ENCODE results near the gene HNMT. TPM values are rescaled to one million over a fixed set of nuclear protein-coding genes. Genes with fewer than 3 reads are reported as not detected.
"Not testable (repeated sequence)": the region's sequence is repeated elsewhere in the genome, so short reads cannot be mapped to it uniquely, and the experiment has no call there.

HNMT gene
- total RNA-seq, 1 donor from 2014 or later, result 1.1 TPM

- Histone ChIP-seq H3K27me3 (ENCODE audit: control insufficient read depth, insufficient read depth, low read length) (no peaks in the 10 kb centered on the region), H3K4me3 (ENCODE audit: low read depth, low read length) (no peak overlapping the region), H3K36me3 (ENCODE audit: control insufficient read depth, insufficient read depth, low read length) (no peaks in the 10 kb centered on the region)
- TF ChIP-seq, protein P1, sequence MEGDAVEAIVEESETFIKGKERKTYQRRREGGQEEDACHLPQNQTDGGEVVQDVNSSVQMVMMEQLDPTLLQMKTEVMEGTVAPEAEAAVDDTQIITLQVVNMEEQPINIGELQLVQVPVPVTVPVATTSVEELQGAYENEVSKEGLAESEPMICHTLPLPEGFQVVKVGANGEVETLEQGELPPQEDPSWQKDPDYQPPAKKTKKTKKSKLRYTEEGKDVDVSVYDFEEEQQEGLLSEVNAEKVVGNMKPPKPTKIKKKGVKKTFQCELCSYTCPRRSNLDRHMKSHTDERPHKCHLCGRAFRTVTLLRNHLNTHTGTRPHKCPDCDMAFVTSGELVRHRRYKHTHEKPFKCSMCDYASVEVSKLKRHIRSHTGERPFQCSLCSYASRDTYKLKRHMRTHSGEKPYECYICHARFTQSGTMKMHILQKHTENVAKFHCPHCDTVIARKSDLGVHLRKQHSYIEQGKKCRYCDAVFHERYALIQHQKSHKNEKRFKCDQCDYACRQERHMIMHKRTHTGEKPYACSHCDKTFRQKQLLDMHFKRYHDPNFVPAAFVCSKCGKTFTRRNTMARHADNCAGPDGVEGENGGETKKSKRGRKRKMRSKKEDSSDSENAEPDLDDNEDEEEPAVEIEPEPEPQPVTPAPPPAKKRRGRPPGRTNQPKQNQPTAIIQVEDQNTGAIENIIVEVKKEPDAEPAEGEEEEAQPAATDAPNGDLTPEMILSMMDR (IDR thresholded peaks at IDR 0.05; ENCODE audit: insufficient read depth, low read length, severe bottlenecking), result no peak
- DNase-seq (ENCODE audit: low read depth) (no peak), FAIRE-seq (no peak)
Observed at GRCh38 chr2:138034536-138034935, 70.3 kb downstream of the HNMT start.

DNA sequence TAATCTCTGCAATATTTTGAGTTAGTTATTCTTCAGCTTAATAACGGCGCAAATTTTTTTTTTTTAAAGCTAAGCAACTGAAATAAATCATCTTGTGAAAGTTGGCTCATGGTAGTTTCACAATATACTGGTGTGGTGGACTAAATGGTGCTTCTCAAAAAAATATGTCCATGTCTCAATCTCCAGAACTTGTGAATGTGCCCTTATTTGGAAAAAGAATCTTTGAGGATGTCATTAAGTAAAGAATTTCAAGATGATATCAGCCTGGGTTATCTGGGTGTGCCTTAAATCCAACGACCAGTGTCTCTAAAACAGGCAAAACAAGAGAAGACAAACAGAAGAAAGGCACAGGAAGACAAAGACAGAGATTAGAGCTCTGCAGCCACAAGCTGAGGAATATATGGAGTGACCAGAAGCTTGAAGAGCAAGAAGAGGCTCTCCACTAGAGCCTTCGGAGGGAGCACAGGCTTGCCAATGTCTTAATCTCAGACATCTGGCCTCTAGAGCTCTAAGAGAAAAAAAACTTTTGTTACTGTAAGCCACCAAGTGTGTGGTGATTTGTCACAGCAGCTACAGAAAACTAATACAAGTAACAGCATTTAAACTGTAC lies 71.4 kb downstream of the HNMT start:
- no peak for DNase-seq (ENCODE audit: low read depth)
- no peak for FAIRE-seq
- H3K4me3 ChIP-seq (ENCODE audit: low read depth, low read length), result no peak overlapping the region
- TF ChIP-seq, protein P1 (IDR thresholded peaks at IDR 0.05; ENCODE audit: insufficient read depth, low read length, severe bottlenecking), result no peak
- H3K36me3 ChIP-seq (ENCODE audit: control insufficient read depth, insufficient read depth, low read length), result no peaks in the 10 kb centered on the region
- H3K27me3 ChIP-seq (ENCODE audit: control insufficient read depth, insufficient read depth, low read length), result no peaks in the 10 kb centered on the region

DNA sequence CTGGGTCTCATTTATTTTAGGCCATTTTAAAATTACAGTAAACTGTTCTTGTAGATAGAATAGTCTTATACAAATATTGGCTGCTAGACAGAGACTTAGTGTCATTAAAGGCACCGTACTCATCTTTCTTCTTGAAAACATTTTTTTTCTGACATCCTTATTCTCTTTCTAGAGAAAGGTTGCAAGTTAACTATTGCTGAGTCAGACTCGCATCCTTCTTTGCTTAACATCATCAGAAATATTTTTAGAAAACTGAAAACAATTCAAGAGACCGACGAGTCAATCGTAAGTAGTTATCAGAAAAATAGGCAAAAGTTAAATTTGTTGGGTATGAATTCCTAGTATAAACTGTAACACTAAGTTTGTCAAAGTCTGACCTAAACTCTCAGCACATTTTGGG lies 72.2 kb downstream of the HNMT start:
- DNase-seq (ENCODE audit: low read depth) (no peak), FAIRE-seq (no peak)
- H3K27me3 ChIP-seq (ENCODE audit: control insufficient read depth, insufficient read depth, low read length), result no peaks in the 10 kb centered on the region
- no peaks in the 10 kb centered on the region for H3K36me3 ChIP-seq (ENCODE audit: control insufficient read depth, insufficient read depth, low read length)
- no peak overlapping the region for H3K4me3 ChIP-seq (ENCODE audit: low read depth, low read length)
- TF ChIP-seq, protein P1 (IDR thresholded peaks at IDR 0.05; ENCODE audit: insufficient read depth, low read length, severe bottlenecking), result no peak

GRCh38 chr2:138037090-138037489 lies 72.8 kb downstream of the HNMT start:
- DNase-seq (ENCODE audit: low read depth) (no peak), FAIRE-seq (no peak)
- no peak overlapping the region for H3K4me3 ChIP-seq (ENCODE audit: low read depth, low read length)
- no peaks in the 10 kb centered on the region for H3K36me3 ChIP-seq (ENCODE audit: control insufficient read depth, insufficient read depth, low read length)
- TF ChIP-seq, protein P1 (IDR thresholded peaks at IDR 0.05; ENCODE audit: insufficient read depth, low read length, severe bottlenecking), result no peak
- no peaks in the 10 kb centered on the region for H3K27me3 ChIP-seq (ENCODE audit: control insufficient read depth, insufficient read depth, low read length)

DNA sequence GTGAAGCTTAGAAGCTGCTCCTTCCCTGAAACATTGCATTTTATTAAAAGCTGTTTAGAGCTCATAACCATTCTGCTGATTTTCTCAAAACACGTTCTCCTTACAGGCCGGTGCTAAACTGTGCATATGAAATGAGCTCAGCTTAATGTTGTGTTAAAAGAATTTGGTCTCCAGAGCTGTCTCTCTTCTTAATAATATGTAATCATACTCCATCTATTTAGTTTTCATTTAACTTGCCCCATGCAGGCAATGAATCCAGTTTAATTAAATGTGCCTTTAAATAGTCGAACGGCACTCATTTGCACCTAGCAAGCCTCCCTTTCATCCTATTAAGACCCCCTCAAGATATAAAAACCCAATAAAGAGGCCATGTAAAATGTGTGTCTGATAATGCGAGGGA lies 76.3 kb downstream of the HNMT start:
- FAIRE-seq, result no peak
- TF ChIP-seq, protein P1 (IDR thresholded peaks at IDR 0.05; ENCODE audit: insufficient read depth, low read length, severe bottlenecking), result no peak
- no peak for DNase-seq (ENCODE audit: low read depth)
- Histone ChIP-seq H3K4me3 (ENCODE audit: low read depth, low read length) (no peak overlapping the region), H3K36me3 (ENCODE audit: control insufficient read depth, insufficient read depth, low read length) (no peaks in the 10 kb centered on the region), H3K27me3 (ENCODE audit: control insufficient read depth, insufficient read depth, low read length) (no peaks in the 10 kb centered on the region)

DNA sequence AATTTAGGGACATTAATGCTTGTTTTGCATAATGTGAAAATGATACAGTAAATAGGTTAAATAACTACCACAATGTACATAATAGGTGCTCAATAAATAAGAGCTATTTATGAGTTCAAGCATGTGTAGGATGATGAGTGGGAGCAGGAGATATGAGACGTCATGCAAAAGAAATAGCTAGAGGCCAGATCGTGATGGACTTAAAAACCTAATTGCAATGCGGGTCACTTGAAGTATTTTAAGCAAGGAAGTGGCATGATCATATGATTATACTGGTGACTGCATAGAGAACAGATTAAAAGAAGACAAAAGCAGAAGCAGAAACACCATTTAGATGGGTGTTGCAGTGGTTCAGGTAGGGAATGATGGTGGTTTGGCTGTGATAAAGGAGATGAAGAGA lies 78.0 kb downstream of the HNMT start:
- no peak for DNase-seq (ENCODE audit: low read depth)
- Histone ChIP-seq H3K27me3 (ENCODE audit: control insufficient read depth, insufficient read depth, low read length) (no peaks in the 10 kb centered on the region), H3K36me3 (ENCODE audit: control insufficient read depth, insufficient read depth, low read length) (no peaks in the 10 kb centered on the region), H3K4me3 (ENCODE audit: low read depth, low read length) (no peak overlapping the region)
- TF ChIP-seq, protein P1 (IDR thresholded peaks at IDR 0.05; ENCODE audit: insufficient read depth, low read length, severe bottlenecking), result no peak
- FAIRE-seq, result no peak

GRCh38 chr2:138043588-138043987 lies 79.3 kb downstream of the HNMT start:
- not testable (repeated sequence) for H3K36me3 ChIP-seq (ENCODE audit: control insufficient read depth, insufficient read depth, low read length); FAIRE-seq; DNase-seq (ENCODE audit: low read depth); H3K4me3 ChIP-seq (ENCODE audit: low read depth, low read length); H3K27me3 ChIP-seq (ENCODE audit: control insufficient read depth, insufficient read depth, low read length)

Measured in bronchial epithelial cell (primary cell).